Activated T-cell treated with anti-CD3 and anti-CD28 coated beads for 48 hours (primary cell): Measurements from ENCODE around the gene SAMMSON.

Experiments
- DNase-seq: peaks from one replicate; pipeline ENCODE4 v3.0.0-alpha.2; 2020; ENCODE audit warnings: low read depth

Gene SAMMSON

GRCh38 chr3:69999140-70000027, at the start of gene SAMMSON:
Gene SAMMSON, plus strand, starts transcription at chr3:69999733.
- no peak for DNase-seq

DNA sequence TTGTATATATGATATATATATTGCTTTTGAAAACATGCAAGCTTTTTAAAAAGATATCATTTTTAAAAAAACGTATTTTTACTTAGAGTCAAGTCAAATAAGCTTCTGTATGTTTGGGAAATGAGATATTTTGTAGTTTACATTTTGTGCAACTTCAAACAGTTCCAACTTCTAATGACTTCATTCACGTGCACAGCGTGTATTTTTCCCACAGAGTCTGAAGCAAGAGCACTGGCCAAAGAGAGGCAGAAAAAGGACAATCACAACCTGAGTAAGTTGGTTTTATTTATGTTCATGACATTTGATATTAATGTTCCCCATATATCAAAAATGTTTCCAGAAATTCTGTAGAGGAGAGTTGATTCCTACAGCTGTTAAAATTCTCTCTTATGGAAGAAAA, 47.9 kb upstream of the SAMMSON start:
- DNase-seq: no peak

DNA sequence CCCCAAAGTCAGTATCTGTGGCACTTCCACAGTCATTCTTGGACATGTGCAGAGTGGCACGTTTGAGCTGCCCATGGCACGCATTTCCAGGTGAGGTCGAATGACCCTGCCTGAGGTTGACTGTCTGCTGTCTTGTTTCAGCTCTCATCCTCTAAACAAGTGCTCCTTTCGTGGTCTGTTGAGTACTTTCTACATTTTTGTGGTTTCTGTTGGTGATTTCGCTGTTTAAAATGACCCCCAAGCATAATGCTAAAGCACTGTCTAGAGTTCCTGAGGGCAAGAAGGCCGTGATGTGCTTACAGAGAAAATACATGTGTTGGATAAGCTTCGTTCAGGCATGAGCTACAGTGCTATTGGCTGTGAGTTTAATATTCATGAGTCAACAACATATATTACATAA, 40.0 kb upstream of the SAMMSON start:
- no peak for DNase-seq

GRCh38 chr3:69961706-69962439, 37.7 kb upstream of the SAMMSON start:
- DNase-seq: no peak

DNA sequence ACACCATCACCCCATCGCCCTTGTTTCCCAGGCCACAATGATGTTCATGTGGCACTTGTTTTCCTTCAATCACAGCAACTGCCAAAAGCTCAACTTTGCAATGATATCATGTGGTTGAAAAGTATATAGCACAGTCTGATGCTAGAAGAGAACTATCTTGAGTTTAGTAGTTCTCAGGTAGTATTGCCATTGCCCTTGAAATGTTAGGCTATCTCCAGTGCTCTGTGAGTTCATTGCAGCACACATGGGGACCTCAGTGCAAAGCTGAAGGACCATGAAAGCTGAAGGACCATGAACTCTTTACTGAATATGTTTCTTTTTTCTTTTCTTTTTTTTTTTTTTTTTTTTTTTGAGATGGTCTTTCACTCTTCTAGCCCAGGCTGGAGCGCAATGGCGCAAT, 35.9 kb upstream of the SAMMSON start:
- no peak for DNase-seq

GRCh38 chr3:69967156-69967555, 32.4 kb upstream of the SAMMSON start:
- DNase-seq: no peak

GRCh38 chr3:69970827-69971226, 28.7 kb upstream of the SAMMSON start:
- no peak for DNase-seq

DNA sequence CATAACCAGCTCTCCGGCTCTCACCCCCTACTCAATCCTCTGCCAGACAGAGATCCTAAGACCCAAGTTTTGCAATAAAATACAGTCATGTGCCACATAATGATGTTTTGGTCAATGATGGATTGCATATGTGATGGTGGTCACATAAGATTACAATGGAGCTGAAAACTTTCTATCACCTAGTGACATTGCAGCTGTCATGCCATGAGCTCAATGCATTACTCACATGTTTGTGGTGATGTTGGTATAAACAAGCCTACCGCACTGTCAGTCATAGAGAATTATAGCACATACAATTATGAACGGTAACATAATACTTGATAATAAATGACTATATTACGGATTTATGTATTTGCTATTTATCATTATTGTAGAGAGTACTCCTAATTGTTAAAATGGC, 26.9 kb upstream of the SAMMSON start:
- DNase-seq: no peak

DNA sequence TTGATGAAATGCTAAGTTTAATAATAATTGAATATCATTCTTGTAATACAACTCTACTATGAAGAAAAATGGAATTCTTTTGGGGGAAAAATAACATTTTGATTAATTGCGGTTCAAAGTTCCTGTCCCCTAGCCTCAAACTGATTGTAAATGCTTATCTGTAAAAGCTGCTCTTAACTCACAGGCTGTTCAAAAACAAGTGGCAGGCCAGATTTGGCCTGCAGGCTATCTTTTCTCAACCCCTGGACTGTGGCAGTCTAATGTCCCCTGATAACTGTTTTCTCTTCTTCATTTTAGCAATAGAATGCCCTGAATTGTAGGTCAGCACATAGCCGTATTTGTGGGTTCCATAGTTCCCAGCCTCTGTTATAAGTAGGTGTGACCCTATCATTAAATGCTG, 23.5 kb upstream of the SAMMSON start:
- DNase-seq: no peak

DNA sequence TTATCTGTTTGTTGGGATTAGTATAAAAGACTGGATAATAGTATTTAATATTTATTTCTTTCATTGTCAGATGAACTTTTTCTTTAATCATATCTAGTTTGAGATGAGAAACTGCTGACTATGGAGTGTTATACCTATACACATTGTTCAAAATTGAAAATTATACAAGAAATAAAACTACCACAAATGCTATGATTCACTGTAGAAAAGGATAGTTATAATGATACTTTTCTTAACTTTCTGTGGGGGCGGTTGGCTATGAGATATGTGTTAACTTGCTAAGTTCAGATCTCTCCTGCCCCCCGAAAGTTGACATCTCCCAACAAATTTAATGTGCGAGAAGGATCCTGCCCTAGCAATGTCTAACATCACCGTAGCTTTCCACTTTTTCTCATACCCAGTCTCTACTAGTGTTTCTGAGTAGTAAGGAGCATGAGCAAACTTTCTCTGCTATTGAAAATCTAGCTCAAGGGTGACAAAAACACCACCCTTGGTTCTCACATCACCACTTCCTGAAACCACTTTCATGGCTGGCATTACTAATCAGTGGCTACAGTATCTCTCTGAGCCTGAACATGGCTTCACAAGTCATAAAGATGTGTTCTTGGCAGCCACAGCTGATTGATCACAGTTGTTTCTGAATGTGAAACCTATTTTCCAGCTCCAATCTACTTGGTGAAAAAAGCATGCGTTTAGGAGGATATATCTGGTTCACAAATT, 15.8 kb upstream of the SAMMSON start:
- no peak for DNase-seq

- DNase-seq: no peak
These were observed 14.3 kb upstream of the SAMMSON start for GRCh38 chr3:69985266-69985665.

- no peak for DNase-seq
These were observed 13.1 kb upstream of the SAMMSON start for GRCh38 chr3:69986419-69986818.

DNA sequence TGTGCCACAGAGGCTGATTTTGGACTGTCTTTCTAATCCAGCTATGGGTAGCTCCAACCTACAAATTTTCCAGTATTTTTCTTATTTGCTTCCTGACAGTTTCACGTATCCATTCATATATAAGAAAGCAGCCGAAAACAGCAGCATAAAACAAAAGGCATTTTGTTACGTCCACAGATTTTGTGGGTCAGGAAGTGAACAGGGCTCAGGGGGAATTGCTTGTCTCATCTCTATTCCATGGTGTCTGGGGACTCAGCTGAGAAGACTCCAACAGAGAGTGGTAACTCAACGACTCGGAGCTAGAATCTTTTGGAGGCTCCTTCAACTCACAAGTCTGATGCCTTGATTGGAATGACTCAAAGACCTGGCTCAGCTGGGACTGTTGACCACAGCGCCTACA, 11.7 kb upstream of the SAMMSON start:
- no peak for DNase-seq

DNA sequence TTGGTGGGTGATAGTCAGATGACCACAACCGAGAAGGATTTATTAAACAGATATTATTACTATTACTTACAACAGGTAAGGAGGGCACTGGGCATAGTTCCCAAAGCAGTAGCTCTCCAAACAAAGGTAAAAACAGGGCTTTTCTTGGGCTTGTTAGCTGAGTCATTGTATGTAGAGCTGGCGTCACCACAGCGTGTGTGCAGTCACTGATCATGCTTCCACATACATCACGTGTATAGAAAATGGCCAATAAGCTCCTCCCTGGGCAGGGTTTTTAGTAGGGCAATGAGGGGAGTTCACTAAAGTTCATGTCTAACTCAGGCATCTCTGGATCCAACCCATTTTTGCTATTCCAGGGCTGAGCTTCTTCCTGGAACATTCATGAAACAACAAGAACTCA, 5.8 kb upstream of the SAMMSON start:
- no peak for DNase-seq

DNA sequence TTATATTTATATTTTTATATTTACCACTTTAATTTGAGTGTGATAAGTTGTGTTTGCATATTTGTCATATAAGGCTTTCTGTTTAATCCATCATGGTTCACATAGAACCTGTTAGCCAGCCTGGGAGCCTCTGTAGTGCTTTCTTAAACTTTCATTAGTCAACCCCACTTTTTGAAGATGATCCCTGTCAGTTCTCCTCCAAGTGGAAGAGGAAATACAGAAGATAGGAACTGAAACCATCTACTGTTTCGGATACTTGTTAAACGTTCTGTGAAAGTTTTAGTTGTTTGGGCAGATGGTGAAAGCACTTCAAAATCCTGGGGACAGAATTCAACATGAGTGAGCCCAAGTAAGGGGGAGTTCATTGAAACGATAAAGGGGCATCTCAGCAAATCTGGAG, 4.6 kb upstream of the SAMMSON start:
- DNase-seq: no peak

DNA sequence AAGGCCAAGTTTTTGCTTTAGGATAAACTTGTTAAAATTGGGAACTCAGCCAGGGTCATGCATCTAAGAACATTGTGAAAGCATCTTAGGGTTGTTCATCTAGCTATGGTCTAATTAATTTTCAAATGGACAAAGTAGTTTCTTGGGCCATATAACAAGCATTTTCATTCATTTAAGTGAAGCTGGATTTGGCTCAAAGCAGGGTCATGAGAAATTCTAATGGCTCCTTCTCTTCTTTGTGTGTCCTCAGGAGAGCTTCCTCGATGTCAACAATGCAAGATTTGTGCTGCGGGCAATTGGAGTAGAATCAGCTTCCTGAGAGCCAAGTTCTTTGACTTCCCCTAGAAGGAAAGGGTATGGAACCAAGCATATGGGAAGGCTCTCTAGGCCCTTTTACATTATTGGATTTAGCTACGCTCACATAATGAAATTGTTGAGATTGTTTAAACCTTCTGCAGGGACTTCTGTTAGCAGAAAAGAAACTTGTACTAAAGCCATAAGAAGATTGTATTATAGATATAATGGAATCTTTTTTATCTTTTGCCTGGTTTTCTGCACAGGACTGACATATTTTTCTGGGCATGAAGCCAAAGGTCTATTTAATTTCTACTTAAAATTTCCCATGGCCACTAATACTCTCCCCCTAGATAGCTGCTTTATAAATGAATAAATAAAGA, 1.8 kb upstream of the SAMMSON start:
- no peak for DNase-seq

GRCh38 chr3:69998759-69999139, 784 bp upstream of the SAMMSON start:
- no peak for DNase-seq

GRCh38 chr3:70000028-70000410, 486 bp downstream of the SAMMSON start:
- no peak for DNase-seq

- no peak for DNase-seq
These were observed 1.1 kb downstream of the SAMMSON start for GRCh38 chr3:70000563-70001081.

DNA sequence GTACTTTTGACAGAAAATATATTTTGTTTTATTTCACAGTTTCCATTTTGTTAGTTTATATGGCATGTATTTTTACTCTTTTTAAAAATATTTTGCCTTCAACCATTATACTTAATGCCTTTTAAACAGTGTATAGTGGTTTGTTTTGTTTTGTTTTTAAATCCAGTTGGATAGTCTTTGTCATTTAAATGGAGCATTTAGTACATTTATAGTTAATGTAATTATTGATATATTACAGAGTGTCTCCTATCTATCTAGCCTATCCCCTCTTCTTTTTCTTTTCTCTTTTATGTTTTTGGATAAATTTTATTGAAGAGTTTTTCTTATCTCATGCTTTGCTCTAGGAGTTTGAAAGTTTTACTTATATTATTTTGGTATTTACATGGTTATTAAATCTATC, 3.6 kb downstream of the SAMMSON start:
- DNase-seq: no peak

DNA sequence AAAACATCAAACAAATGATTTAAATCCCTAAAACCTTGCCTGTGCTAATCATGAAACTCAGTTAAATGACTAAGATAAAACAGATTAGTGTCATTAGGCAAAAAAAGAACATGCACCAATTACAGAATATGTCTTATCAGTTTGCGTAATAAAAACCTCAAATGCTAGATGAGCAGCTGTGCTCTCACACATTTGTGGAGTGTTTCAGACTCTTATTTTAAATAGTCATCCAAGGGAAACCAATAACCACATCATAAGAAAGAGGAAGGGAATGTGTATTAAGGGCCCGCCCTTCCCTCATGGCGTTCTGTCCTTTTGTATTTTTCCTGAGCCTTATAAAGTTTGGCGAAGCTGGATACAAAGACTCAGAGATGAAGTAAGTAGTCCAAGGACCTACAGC, 6.6 kb downstream of the SAMMSON start:
- no peak for DNase-seq

GRCh38 chr3:70010346-70010745, 10.8 kb downstream of the SAMMSON start:
- no peak for DNase-seq
